ENCODE results near the gene DUXB. TPM values are rescaled to one million over a fixed set of nuclear protein-coding genes. Genes with fewer than 3 reads are reported as not detected.

DUXB gene, protein sequence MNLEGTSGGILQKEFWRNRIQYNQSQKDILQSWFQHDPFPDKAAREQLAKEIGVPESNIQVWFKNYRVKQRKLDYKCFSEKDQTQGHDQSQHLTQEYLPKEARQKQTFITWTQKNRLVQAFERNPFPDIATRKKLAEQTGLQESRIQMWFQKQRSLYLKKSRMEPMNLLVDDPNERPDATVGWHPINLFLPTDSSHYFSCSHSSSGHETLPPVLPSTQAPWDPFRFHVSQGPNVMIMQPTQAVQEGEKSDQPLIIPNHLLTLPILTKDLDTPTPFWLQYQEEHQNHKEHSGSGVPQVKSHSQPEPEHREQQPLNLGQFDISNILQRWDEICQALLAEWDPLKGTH
- total RNA-seq, result not detected

DNA sequence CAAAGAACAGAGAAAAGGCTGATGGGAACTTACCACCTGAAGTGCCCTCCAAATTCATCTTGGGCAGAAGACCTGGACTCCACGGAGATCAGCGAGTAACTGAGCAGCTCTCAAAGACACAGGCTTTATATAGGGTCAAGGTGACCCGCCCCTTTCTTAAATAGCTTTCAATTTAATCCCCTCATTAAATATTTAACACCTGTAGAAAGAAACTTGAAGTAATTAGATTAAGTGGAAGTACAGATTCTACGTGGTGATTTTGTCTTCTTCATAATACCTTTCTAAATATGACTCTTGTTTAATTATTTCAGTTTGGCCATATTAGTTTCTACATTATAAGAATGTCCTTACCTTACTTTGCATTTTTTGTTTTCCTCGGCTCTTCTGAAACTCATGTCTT lies at the start of gene DUXB:
Gene DUXB, minus strand, starts transcription at position 101 of the 400 bp plus-strand sequence. Its CDS starts 43 bp downstream, at position 58.
- TF ChIP-seq POLR2A (IDR thresholded peaks at IDR 0.05), result no peak
- TF ChIP-seq EP300 (IDR thresholded peaks at IDR 0.05), result no peak
- TF ChIP-seq, protein P1, sequence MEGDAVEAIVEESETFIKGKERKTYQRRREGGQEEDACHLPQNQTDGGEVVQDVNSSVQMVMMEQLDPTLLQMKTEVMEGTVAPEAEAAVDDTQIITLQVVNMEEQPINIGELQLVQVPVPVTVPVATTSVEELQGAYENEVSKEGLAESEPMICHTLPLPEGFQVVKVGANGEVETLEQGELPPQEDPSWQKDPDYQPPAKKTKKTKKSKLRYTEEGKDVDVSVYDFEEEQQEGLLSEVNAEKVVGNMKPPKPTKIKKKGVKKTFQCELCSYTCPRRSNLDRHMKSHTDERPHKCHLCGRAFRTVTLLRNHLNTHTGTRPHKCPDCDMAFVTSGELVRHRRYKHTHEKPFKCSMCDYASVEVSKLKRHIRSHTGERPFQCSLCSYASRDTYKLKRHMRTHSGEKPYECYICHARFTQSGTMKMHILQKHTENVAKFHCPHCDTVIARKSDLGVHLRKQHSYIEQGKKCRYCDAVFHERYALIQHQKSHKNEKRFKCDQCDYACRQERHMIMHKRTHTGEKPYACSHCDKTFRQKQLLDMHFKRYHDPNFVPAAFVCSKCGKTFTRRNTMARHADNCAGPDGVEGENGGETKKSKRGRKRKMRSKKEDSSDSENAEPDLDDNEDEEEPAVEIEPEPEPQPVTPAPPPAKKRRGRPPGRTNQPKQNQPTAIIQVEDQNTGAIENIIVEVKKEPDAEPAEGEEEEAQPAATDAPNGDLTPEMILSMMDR (IDR thresholded peaks at IDR 0.05), result no peak
- H3K36me3 ChIP-seq, result peaks cover 0 to 5% (median 0%) of the 10 kb centered on the region in 3 donors

DNA sequence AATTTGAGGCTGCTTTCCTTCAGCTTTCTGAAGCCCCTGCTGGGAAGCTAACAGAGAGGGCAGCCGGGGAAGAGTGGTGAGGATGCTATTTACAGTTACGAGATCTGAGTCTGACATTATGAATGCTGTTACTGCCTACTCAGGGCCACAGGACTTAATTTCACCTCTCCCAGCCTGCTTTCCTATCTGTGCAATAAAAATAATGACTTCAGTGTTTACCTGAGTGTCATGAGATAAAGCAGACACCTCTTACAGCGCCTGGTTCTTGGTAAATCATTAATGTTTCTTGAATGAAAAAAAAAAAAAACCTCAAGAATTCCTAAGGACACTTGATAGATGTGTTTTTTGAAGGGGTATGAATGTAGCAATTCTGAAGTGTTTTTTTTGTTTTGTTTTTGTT lies 49.3 kb upstream of the DUXB start:
- no peak overlapping the region for H3K4me3 ChIP-seq
- TF ChIP-seq EP300 (IDR thresholded peaks at IDR 0.05) (no peak), POLR2A (IDR thresholded peaks at IDR 0.05) (no peak)
- TF ChIP-seq, protein P1 (IDR thresholded peaks at IDR 0.05), result no peak
- 52 to 56% methylated on average over 3 of the region's 3 CpGs for whole genome bisulfite sequencing, 2 donors

More for the DNA sequence above, at the start of gene DUXB:
- H3K9me3 ChIP-seq, result no peaks in the 10 kb centered on the region
- no peaks in the 10 kb centered on the region for H3K27me3 ChIP-seq
- 84 to 93% methylated on average over 5 of the region's 5 CpGs for WGBS, 2 donors
- DNase-seq (ENCODE audit: low spot score in 2 of 2), result no peak
- no peak within 1 kb of the TSS for H3K4me3 ChIP-seq
- no peak within 1 kb of the TSS for H3K27ac ChIP-seq
- H3K4me1 ChIP-seq, result no peaks in the 10 kb centered on the region

DNA sequence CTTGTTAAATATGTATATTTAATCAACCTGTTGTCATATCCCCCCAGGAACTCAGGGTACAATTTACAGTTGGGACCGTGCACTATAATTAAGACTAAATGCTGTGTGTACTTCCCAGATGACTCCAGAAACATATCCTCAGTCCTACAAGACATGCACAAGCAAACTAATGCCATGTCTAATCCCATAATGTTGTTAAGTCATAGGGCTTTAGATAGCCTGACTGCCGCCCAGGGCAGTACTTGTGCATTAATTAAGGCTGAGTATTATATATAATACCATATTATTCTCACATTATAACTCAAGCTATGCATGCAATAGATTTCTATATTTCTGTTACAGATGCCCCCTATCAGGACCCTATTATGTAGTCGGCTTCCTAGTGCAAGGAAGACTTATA lies 45.1 kb upstream of the DUXB start:
- Histone ChIP-seq H3K9me3 (peaks cover 0 to 16% (median 5%) of the 10 kb centered on the region in 4 donors), H3K4me3 (no peak overlapping the region), H3K36me3 (no peaks in the 10 kb centered on the region), H3K27me3 (no peaks in the 10 kb centered on the region), H3K27ac (no peak overlapping the region), H3K4me1 (no peaks in the 10 kb centered on the region)
- TF ChIP-seq, protein P1 (IDR thresholded peaks at IDR 0.05), result no peak
- TF ChIP-seq POLR2A (IDR thresholded peaks at IDR 0.05) (no peak), EP300 (IDR thresholded peaks at IDR 0.05) (no peak)
- 84 to 90% methylated on average over 3 of the region's 3 CpGs for WGBS, 2 donors
- no peak for DNase-seq (ENCODE audit: low spot score in 2 of 2)

More for the DNA sequence above, 49.3 kb upstream of the DUXB start:
- Histone ChIP-seq H3K27me3 (no peaks in the 10 kb centered on the region), H3K9me3 (no peaks in the 10 kb centered on the region), H3K36me3 (peaks cover 0 to 11% (median 0%) of the 10 kb centered on the region in 3 donors), H3K27ac (no peak overlapping the region), H3K4me1 (no peaks in the 10 kb centered on the region)
- DNase-seq (ENCODE audit: low spot score in 2 of 2), result no peak

DNA sequence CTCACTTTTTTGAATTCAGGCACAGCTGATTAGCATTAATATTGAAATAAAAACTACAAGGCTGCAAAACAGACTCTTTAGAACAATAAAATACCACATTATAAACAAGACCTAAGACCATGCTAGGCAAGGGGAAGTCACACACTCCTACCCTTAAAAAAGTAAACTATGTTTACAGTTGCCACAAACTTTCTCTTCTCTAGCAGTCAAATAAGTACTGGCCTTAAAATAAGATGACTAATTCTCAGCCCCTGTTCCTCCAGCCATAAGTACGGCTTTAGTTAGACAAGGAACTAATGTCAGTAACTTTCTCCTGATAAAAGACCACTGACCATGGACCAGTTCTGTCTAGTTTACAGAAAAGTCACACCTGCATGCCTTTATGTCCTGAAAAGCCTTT lies 44.6 kb upstream of the DUXB start:
- H3K27me3 ChIP-seq, result no peaks in the 10 kb centered on the region
- WGBS, 2 donors, result 86 to 91% methylated on average over 1 of the region's 1 CpG
- H3K36me3 ChIP-seq, result no peaks in the 10 kb centered on the region
- DNase-seq (ENCODE audit: low spot score in 2 of 2), result no peak
- no peaks in the 10 kb centered on the region for H3K4me1 ChIP-seq
- TF ChIP-seq EP300 (IDR thresholded peaks at IDR 0.05) (no peak), POLR2A (IDR thresholded peaks at IDR 0.05) (no peak)
- TF ChIP-seq, protein P1 (IDR thresholded peaks at IDR 0.05), result no peak
- peaks cover 0 to 16% (median 5%) of the 10 kb centered on the region in 4 donors for H3K9me3 ChIP-seq
- no peak overlapping the region for H3K27ac ChIP-seq
- H3K4me3 ChIP-seq, result no peak overlapping the region

DNA sequence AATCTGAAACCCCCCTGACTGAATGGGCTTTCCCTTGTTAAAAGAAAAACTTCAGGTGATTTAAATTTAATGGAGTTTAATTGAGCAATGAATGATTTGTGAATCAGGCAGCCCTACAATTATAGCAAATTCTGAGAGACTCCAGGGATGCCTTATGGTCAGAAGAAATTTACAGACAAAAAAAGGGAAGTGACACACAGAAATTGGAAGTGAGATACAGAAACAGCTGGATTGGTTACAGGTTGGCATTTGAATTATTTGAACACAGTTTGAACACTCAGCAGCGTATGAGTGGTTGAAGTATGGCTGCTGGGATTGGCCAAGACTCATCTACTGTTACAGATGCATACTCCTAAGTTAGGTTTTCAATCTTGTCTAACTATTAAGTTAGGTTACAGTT lies 44.0 kb upstream of the DUXB start:
- peaks cover 0 to 21% (median 5%) of the 10 kb centered on the region in 4 donors for H3K9me3 ChIP-seq
- TF ChIP-seq EP300 (IDR thresholded peaks at IDR 0.05) (no peak), POLR2A (IDR thresholded peaks at IDR 0.05) (no peak)
- TF ChIP-seq, protein P1 (IDR thresholded peaks at IDR 0.05), result no peak
- H3K4me3 ChIP-seq, result no peak overlapping the region
- H3K27ac ChIP-seq, result no peak overlapping the region
- DNase-seq (ENCODE audit: low spot score in 2 of 2), result no peak
- H3K27me3 ChIP-seq, result no peaks in the 10 kb centered on the region
- WGBS, 2 donors, result 86% methylated on average over 1 of the region's 1 CpG
- H3K36me3 ChIP-seq, result no peaks in the 10 kb centered on the region
- no peaks in the 10 kb centered on the region for H3K4me1 ChIP-seq

Measured in tibial nerve (tissue), 4 donors.